C4-2B (cell line): ENCODE results near the gene ZBED4.

Source experiments
- H3K27ac ChIP-seq: fragments of 450-650 bp; 2 replicates; pipeline ENCODE4 v1.5.1; 2017
- ZFX ChIP-seq: fragments of 450-650 bp; IDR thresholded peaks from 2 replicates; pipeline ENCODE4 v1.6.1; 2017
- TF ChIP-seq, protein P1 (sequence below): fragments of 450-650 bp; conservative IDR thresholded peaks from 2 replicates; pipeline ENCODE4 v1.5.1; 2017; ENCODE audit warnings: mild to moderate bottlenecking

ZBED4 gene

DNA sequence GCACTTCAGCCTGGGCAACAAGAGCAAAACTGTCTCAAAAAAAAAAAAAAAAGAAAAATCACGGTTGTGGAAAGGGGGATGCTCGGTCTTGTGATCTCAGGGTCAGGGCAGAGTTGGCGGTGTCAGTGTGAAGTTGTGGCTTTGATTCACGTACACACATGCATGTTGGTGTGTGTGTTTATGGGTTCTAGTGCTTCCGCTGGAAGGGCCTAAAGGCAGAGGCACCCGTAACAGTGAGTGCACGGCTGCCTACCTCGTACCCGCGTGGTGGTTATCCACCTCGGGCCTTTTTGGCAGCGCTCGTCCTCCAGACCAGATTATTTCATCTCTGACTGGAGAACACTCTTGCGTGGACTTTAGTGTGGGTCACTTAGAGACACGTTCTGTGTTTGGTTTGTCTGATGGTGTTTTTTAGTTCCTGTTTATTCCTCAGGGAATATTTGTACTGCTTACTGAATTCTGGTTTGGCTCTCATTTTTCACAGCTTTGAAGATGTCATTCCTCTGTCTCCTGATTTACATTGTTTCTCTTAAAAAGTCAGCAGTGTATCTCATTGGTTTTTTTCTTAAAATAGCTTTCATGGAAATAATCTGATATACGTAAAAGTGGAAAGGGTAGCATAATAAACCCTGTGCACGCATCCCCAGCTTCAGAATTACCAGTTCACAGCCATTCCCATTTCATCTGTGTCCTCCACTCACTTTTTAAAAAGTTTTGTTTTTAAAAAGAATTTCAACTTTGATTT is 15.6 kb downstream of the ZBED4 start:
- H3K27ac ChIP-seq = no peak overlapping the region

DNA sequence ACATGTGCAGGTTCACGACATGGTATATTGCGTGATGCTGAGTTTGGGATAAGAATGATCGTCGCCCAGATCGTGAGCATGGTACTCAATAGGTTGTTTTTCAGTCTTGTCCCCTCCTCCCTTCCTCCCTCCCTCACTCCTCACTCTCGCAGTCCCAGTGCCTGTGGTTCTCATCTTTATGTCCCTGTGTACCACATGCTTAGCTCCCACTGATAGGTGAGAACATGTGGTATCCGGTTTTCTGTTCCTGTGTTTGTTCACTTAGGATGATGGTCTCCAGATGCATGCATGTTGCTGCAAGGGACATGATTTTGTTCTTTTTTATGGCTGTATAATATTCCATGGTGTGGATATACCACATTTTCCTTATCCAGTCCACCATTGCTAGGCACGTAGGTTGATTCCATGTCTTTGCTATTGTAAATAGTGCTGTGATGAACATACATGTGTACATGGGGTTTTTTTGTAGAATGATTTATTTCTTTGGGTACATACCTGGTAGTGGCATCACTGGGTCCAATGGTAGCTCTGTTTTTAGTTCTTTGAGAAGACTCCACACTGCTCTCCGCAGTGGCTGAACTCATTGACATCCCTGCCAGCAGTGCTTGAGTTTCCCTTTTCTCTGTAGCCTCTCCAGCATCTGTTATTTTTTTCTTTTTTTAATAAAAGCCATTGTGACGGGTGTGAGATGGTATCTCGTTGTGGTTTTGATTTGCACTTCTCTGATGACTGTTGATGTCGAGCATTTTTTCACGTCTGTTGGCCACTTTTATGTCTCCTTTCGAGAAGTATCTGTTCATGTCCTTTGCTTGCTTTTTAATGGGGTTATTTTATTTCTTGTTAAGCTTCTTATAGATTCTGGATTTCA is 16.4 kb downstream of the ZBED4 start:
- H3K27ac ChIP-seq = no peak overlapping the region
- no peak for TF ChIP-seq ZFX
- TF ChIP-seq, protein P1, sequence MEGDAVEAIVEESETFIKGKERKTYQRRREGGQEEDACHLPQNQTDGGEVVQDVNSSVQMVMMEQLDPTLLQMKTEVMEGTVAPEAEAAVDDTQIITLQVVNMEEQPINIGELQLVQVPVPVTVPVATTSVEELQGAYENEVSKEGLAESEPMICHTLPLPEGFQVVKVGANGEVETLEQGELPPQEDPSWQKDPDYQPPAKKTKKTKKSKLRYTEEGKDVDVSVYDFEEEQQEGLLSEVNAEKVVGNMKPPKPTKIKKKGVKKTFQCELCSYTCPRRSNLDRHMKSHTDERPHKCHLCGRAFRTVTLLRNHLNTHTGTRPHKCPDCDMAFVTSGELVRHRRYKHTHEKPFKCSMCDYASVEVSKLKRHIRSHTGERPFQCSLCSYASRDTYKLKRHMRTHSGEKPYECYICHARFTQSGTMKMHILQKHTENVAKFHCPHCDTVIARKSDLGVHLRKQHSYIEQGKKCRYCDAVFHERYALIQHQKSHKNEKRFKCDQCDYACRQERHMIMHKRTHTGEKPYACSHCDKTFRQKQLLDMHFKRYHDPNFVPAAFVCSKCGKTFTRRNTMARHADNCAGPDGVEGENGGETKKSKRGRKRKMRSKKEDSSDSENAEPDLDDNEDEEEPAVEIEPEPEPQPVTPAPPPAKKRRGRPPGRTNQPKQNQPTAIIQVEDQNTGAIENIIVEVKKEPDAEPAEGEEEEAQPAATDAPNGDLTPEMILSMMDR = no peak

More for the DNA sequence above, 15.6 kb downstream of the ZBED4 start:
- TF ChIP-seq, protein P1 = no peak
- TF ChIP-seq ZFX = no peak

DNA sequence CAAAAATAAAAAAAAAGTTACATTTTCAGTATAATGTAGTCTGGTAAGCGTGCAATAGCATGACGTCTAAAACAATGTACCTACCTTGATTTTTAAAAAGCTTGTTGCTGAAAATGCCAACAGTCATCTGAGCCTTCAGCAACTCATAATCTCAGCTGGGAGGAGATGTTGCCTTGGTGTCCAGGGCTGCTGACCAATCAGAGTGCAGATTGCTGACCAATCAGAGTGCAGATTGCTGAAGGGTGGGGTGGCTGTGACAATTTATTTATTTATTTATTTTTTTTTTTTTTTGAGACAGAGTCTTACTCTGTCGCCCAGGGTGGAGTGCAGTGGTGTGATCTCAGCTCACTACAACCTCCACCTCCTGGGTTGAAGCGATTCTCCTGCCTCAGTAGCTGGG is 17.8 kb downstream of the ZBED4 start:
- TF ChIP-seq ZFX = no peak
- TF ChIP-seq, protein P1 = no peak
- no peak overlapping the region for H3K27ac ChIP-seq

DNA sequence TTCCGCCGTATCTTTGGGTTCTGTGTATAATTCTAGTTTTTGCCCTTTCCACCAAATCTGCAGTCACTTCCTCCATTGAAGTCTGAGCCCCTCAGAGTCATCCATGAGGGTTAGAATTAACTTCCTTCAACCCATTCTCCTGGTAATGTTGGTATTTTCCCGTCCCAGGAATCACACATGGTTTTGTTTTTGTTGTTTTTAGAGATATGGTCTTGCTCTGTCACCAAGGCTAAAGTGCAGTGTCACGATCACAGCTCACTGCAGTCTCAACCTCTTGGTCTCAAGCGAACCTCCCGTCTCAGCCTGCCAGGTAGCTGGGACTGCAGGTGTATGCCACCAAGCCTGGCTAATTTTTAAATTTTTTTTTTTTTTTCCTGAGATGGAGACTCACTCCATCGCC is 18.7 kb downstream of the ZBED4 start:
- no peak overlapping the region for H3K27ac ChIP-seq
- no peak for TF ChIP-seq ZFX
- TF ChIP-seq, protein P1 = no peak

DNA sequence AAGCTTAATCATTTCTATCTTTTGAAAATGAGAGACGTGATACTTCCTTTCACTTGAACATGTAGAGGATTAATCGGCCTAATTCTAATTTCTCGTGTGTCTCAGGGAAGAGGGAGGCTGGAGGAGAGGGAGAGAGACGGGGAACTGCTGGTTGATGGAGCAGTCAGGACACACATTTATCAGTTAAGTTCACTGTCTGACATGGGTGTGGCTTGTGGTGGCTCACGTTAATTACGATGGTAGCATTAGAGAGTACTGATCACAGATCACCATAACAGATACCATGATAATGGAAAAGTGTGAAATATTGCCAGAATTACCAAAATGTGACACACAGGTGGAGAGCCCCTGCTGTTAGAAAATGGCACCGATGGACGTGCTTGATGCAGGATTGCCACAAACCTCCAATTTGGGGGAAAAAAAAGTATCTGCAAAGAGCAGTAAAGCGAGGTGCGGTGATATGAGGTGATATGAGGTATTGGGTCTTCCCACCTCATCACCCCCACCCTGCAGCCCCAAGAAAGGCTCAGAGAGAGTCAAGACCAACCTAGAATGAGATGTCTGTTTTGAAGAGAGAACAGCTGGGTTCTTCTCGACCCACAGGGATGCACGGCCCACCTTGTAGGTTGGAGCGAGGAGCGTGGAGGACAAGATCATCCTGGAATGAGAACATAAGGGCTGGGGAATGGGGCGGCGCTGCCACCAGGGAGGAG is 19.7 kb downstream of the ZBED4 start:
- no peak overlapping the region for H3K27ac ChIP-seq
- TF ChIP-seq, protein P1 = no peak
- no peak for TF ChIP-seq ZFX

DNA sequence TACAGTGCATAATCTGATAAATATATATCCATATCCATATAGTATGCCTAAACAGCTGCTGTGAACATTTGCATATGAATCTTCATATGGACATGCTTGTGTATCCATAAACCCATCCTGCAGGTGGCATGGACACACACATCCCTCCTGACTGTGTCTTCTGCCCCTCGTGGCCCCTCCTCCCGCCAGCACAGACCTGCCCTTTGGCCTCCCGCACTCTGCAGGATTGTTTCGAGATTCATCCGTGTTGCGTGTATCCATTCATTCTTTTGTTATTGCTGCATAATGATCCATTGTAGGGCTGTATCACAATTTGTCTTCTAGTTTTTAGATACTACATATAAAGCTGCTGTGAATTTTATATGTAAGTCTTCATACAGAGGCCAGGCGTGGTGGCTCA is 24.0 kb downstream of the ZBED4 start:
- no peak for TF ChIP-seq ZFX
- TF ChIP-seq, protein P1 = no peak
- H3K27ac ChIP-seq = no peak overlapping the region
